Activated T-helper 1 cell treated with anti-CD3 and anti-CD28 coated beads, Interleukin-2, amount 50 U/mL, for 16 hours (primary cell): ENCODE data around the gene NDUFB2.
A peak's percentile ranks its signal among the peaks of the same experiment; 100 is the strongest.
"Not testable (repeated sequence)": the region's sequence is repeated elsewhere in the genome, so short reads cannot be mapped to it uniquely, and the experiment has no call there.

Source experiments
- DNase-seq, 2 donors: peaks; one replicate each; pipeline ENCODE4 v3.0.0-alpha.2; 2020; ENCODE audit warnings: low read depth in 1 of 2, low spot score in 1 of 2

NDUFB2 gene

DNA sequence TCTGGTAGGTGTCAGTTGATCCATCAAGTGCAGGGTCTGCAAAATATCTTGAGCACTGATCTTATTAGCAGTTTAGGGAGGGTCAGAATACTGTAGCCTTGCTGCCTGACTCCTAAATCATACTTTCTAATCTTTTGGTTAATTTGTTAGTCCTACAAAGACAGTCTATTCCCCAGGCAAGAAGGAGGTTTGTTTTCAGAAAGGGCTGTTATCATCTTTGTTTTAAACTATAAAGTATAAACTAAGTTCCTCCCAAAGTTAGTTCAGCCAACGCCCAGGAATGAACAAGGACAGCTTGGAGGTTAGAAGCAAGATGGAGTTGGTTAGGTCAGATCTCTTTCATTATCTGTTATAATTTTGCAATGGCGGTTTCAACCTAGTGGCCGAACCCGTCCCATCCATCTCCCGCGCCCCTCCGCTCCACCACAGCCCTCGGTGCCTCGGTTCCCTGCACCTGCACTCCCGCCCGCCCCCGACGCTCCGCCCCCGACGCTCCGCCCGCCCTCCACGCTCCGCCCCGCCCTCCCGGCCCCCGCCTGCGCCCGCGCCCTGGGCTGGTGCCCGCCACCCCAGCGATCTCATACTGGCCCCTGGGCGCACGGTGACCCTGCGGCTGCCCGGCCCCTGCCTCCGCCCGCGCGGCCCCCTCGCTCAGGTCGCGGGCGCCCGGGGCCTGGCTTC, 24.0 kb upstream of the NDUFB2 start, which contains the start of gene ADCK2:
Gene ADCK2 (plus strand): TSS at position 564 of the 681 bp plus-strand sequence. CDS start 386 bp downstream, outside the sequence.
- DNase-seq, result peak; percentile 26 to 41

- peak; percentile 37 to 38 for DNase-seq
Observed at GRCh38 chr7:140673063-140673773, 23.3 kb upstream of the NDUFB2 start.

DNA sequence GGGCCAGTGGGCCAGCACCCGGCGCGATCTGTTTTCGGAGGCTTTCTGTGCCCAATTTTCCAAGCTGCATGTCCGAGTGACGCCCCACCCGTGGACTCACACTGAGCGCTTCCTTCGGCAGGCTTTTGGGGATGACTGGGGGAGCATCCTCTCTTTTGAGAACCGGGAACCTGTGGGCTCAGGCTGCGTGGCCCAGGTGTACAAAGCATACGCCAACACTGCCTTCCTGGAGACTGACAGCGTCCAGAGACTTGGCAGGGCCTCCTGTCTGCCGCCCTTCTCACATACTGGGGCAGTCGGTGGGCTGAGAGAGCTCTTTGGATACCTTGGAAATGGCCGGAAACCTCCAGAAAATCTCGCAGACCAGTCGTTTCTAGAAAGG, 22.7 kb upstream of the NDUFB2 start:
- no peak for DNase-seq

DNA sequence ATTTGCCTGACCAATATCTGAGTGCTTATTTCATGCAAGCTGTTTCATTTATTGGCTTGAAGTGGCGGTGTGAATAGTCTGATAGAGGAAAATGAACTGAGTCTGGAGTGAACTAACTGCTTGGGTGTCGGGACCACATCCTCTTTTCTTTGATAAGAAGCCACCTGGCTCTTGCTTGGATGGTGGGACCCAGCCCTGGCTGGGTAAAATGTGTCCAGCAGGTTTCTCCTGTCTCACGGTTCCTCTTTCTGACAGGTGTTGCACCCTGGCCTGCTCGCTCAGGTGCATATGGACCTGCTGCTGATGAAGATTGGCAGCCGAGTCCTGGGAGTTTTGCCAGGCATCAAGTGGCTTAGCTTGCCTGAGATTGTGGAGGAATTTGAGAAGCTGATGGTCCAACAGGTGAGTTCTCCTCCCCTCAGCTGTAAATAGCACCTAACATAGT, 22.1 kb upstream of the NDUFB2 start:
- no peak for DNase-seq

- no peak for DNase-seq
Observed at GRCh38 chr7:140674899-140675701, 21.4 kb upstream of the NDUFB2 start.

DNA sequence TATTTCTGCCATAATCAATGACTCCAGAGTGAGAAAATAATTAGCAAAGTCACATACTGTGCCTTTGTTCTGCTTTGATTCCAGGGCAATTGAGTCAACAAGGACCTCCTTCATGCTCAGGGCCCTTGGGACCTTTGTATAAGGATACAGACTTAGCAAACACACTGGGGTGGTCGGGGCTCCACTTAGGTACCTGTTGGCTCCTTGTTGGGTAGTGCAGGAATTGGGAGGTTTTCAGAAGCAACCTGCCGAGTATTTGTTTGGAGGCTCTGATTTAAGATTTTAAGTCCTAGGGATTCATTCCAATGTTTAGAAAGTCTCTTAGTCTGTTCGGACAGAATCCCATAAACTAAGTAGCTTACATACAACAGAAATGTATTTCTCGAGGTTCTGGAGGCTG, 20.8 kb upstream of the NDUFB2 start:
- DNase-seq, result no peak

DNA sequence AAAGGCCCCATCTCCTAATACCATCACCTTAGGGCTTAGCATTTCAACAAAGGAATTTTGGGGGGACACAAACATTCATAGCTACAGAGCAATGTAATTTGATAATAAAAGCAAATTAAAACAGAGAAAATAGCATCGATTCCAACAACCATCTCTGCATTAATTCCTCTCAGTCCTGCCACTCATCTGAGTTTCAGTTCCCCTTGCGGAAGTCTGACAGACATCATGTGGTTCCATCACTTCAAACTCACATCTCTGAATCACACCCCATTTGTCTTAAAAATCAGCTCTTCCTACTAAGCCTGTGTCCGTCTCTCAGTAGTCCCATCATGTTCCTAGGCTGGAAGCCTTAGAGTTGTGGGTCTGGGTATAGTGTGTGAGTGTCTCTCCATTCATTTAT, 20.2 kb upstream of the NDUFB2 start:
- DNase-seq, result no peak

DNA sequence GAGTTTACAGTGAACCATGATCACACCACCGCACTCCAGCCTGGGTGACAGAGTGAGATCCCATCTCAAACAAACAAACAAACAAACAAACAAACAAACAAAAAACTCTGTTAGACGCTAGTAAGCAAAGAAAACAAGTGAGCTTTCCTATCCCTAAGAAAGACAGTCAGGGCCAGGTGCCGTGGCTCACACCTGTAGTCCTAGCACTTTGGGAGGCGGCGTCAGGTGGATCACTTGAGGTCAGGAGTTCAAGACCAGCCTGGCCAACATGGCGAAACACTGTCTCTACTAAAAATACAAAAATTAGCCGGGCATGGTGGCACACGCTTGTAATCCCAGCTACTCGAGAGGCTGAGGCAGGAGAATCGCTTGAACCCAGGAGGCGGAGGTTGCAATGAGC, 19.6 kb upstream of the NDUFB2 start:
- DNase-seq, result not testable (repeated sequence)

- DNase-seq, result no peak
Observed at GRCh38 chr7:140677496-140677895, 19.0 kb upstream of the NDUFB2 start.

DNA sequence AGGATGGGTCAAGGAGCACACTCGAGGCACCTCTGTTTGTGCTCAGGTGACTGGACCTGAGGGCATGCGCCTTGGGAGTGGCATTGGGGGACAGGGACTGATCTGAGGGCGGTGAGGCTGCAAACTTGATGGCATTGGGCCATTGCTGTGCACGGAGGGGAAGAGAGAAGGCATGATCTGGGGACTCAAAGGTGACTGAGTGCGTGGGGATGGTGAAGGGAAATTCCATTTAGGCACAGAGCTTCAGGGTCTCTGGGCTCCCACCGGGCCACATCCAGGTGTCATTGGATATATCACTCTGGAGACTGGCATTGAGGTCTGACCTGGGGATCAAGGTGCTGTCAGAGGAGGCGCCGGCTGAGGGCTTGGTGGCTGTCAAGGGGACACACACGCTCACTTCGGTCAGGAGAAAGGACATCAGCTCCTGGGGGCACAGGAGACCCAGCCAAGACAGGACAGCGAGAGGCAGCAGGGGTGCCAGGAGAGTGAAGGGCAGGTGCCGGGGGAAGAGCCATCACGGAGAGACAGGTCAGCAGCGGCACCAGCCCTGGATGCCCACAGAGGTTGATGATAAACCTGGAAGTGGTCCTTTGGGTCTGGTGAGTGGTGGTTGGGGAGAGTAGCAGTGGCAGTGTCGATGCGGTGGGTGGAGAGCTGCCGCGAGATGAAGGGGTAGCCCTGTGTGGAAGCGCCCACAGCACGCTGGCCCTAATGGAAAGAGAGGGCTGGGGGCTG, 18.3 kb upstream of the NDUFB2 start:
- DNase-seq, result no peak

GRCh38 chr7:140678816-140679130, 17.7 kb upstream of the NDUFB2 start:
- no peak for DNase-seq

DNA sequence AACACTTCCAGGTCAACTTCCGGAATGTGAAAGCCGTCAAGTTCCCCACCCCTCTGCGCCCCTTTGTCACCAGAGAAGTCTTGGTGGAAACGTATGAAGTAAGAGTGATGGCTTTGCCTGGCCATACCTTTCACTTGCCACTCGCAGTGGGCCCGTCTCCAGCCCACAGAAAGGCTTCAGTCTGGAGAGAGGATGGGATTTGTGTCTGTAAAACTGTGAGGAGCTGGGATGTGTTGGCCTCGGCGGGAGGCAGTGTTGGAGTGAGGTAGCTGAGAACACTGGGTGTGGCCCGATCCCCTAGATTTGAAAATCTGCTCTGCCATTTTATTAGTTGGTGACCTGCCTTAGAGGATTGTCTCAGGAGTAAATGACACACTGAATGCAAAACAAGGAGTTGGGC, 17.3 kb upstream of the NDUFB2 start:
- DNase-seq, result no peak

DNA sequence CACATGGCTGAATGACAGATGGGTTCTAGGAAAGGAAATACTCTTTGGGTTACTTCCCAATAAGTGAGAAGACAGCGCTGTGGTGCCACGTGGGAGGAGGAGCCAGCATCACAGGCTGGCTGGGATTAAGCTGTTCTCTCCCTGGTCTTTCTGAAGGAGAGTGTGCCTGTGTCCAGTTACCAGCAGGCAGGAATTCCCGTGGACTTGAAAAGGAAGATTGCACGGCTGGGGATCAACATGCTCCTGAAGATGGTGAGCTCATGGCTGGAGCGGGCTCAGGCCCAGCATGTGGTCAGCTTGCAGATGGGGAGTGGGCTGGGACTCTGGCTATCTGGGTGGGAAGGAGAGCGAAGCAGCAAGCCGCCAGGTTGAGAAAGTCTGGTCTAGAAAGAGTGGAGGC, 15.6 kb upstream of the NDUFB2 start:
- DNase-seq, result no peak

GRCh38 chr7:140681766-140682165, 14.7 kb upstream of the NDUFB2 start:
- no peak for DNase-seq

DNA sequence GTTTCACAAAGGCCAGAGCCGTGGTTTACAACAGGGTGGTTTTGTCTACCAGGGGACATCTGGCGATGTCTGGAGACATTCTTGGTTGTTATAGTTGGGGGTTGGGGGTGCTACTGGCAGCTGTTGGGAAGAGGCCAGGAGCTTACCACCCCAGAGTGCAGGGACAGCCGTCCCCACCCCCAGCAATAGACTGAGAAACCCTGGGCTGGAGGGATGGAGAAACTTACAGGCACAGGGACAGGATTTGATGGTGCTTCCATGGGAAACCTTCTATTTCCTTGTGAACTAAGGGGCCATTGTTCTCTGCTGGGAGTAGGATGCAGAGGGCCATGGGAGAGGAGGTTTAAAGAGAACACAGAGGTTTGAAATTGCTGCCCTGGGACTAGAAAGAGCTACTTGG, 12.9 kb upstream of the NDUFB2 start:
- no peak for DNase-seq

DNA sequence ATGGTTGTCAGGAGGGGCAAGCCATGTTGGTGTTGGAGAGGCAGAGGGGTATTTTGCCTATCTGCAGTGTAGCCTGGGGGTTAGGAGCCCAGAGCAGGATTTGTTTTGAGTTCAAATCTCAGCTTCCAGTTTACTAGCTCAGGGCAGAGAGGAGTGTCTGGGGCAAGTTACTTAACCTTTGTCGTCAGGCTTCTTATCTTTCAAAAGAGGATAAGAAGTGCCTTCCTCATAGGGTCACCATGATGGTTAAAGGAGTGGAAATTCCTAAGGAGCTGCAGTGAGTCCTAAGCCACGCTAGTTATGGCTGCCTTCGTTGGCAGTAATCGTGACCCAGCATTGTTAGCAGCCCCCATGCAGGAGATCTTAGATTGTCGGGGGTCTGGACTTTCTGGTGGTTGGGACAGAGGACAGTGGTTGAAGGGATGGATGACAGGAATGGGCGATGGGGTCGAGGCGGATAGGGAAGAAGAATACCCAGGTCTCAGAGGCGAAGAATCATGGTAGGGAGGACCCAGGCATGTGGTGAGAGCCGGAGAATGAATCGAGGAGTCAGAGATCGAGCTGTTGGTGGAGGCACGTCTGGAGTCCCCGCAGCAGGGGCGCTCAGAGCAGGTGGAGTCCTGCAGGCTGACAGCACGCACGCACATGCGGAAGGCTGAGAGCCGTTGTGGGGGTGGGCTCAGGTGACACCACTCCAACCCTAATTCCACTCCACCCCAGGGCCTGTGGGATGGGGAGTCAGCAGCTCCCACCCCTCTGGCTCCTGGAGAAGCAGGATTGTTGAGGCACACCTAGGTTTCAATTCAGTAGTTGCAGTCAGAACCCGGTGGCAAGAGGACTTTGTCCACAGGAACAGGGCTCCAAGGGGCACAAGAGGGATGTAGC, 12.2 kb upstream of the NDUFB2 start:
- no peak for DNase-seq

GRCh38 chr7:140685407-140686087, 11.0 kb upstream of the NDUFB2 start:
- DNase-seq, result no peak

- no peak for DNase-seq
Observed at GRCh38 chr7:140686921-140687320, 9.6 kb upstream of the NDUFB2 start.

DNA sequence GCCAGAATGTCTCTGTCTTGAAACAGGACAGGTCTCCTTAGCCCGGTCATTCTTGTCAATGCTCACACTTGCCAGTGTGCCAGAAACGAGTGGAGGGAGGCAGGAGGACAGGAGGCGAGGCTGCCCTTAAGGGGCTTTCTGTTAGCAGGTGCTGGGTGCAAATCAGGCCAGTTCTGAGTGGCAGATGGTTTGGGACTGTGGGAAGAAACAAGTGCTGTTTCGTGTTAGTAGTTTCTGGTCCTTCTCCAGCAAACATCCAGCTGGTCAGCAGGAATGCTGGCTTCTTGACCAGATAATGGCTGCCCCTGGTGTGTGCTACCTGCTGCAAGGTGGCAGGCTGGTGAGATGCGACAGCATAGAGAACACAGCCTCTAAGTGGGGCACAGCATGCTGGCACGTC, 8.2 kb upstream of the NDUFB2 start:
- DNase-seq, result no peak
